GM23248 (cell line): Measurements from ENCODE around the gene ELF1. TPM values are rescaled to one million over a fixed set of nuclear protein-coding genes. Genes with fewer than 3 reads are reported as not detected.
A peak's percentile ranks its signal among the peaks of the same experiment; 100 is the strongest.

Experiments
- DNase-seq: peaks from one replicate; pipeline ENCODE4 v3.0.0-alpha.2; 2015
- H2AFZ ChIP-seq: fragments of 200-600 bp; sonication (generic); 2 replicates; pipeline ENCODE4 v1.6.1; 2016; ENCODE audit warnings: antibody characterized with exemption
- H3F3A ChIP-seq: fragments of 200-600 bp; sonication (generic); 2 replicates; pipeline ENCODE4 v1.6.1; 2016; ENCODE audit warnings: mild to moderate bottlenecking, antibody characterized with exemption, mixed run types; ENCODE audit not compliant: insufficient read depth
- H3K27ac ChIP-seq: fragments of 200-600 bp; sonication (generic); 2 replicates; pipeline ENCODE4 v1.5.1; 2016; ENCODE audit warnings: mild to moderate bottlenecking
- H3K27me3 ChIP-seq: fragments of 200-600 bp; sonication (generic); replicated peaks from 2 replicates; pipeline ENCODE4 v1.6.1; 2016; ENCODE audit warnings: mild to moderate bottlenecking; ENCODE audit not compliant: insufficient read depth
- H3K36me3 ChIP-seq: fragments of 200-600 bp; sonication (generic); 2 replicates; pipeline ENCODE4 v1.6.1; 2016; ENCODE audit warnings: low read depth, mild to moderate bottlenecking
- H3K4me1 ChIP-seq: fragments of 200-600 bp; sonication (generic); 2 replicates; pipeline ENCODE4 v1.6.1; 2016; ENCODE audit warnings: mild to moderate bottlenecking; ENCODE audit not compliant: insufficient read depth
- H3K4me2 ChIP-seq: fragments of 200-600 bp; sonication (generic); one replicate; pipeline ENCODE4 v1.6.1; 2016; ENCODE audit warnings: mild to moderate bottlenecking; ENCODE audit not compliant: unreplicated experiment
- H3K4me3 ChIP-seq: fragments of 200-600 bp; sonication (generic); 2 replicates; pipeline ENCODE4 v1.5.1; 2016; ENCODE audit warnings: mild to moderate bottlenecking
- H3K79me2 ChIP-seq: fragments of 200-600 bp; sonication (generic); 2 replicates; pipeline ENCODE4 v1.6.1; 2016; ENCODE audit warnings: mild to moderate bottlenecking; ENCODE audit not compliant: insufficient read depth
- H3K9ac ChIP-seq: fragments of 200-600 bp; sonication (generic); 2 replicates; pipeline ENCODE4 v1.6.1; 2016; ENCODE audit warnings: mild to moderate bottlenecking
- H3K9me2 ChIP-seq: fragments of 200-600 bp; sonication (generic); 2 replicates; pipeline ENCODE4 v1.6.1; 2016; ENCODE audit warnings: mixed run types, mild to moderate bottlenecking, moderate library complexity; ENCODE audit not compliant: insufficient read depth
- H3K9me3 ChIP-seq: fragments of 200-600 bp; sonication (generic); one replicate; pipeline ENCODE4 v1.6.1; 2017; ENCODE audit warnings: low read depth
- H4K20me1 ChIP-seq: fragments of 200-600 bp; sonication (generic); 2 replicates; pipeline ENCODE4 v1.6.0; 2016; ENCODE audit not compliant: insufficient read depth
- EZH2 ChIP-seq: fragments of 200-600 bp; sonication (generic); IDR thresholded peaks from 2 replicates; pipeline ENCODE4 v1.6.1; 2018; ENCODE audit warnings: antibody characterized with exemption, mild to moderate bottlenecking; ENCODE audit not compliant: insufficient read depth, poor library complexity, severe bottlenecking
- EZH2phosphoT487 ChIP-seq: fragments of 200-600 bp; sonication (generic); IDR thresholded peaks from 2 replicates; pipeline ENCODE4 v1.6.1; 2018; ENCODE audit warnings: antibody characterized with exemption, moderate library complexity, mild to moderate bottlenecking, low read depth; ENCODE audit not compliant: insufficient read depth
- WGBS, 2 experiments: methylation state at CpG; one replicate each; pipeline ENCODE4 v1.1.6; 2015 to 2017; ENCODE audit warnings: low lambda C conversion rate in 2 of 2, low coverage in 1 of 2; ENCODE audit errors: missing lambda C conversion rate in 2 of 2; 5-methylcytosine and 5-hydroxymethylcytosine counted together
- in situ Hi-C: fragments of 300-500 bp; cut with MboI; formaldehyde crosslinking; loops from 2 replicates; pipeline ENCODE4 v1.15.0; 2020
- polyA plus RNA-seq: library from polyadenylated mRNA; unstranded; fragments of >200 nt; fragmentation: Nextera tagmentation; extraction: Ambion mirVana; gene quantifications from 2 replicates; pipeline ENCODE4 v1.2.1, GENCODE V29; 2016
- total RNA-seq: library from RNA; depleted of rRNA; stranded (reverse); fragments of >200 nt; shearing (Covaris generic); gene quantifications from 2 replicates; pipeline ENCODE4 v1.2.3, GENCODE V29; 2014

ELF1 gene
- total and polyA plus RNA-seq, 2 experiments from 2014 or later, result 36.1 to 42.7 TPM

DNA sequence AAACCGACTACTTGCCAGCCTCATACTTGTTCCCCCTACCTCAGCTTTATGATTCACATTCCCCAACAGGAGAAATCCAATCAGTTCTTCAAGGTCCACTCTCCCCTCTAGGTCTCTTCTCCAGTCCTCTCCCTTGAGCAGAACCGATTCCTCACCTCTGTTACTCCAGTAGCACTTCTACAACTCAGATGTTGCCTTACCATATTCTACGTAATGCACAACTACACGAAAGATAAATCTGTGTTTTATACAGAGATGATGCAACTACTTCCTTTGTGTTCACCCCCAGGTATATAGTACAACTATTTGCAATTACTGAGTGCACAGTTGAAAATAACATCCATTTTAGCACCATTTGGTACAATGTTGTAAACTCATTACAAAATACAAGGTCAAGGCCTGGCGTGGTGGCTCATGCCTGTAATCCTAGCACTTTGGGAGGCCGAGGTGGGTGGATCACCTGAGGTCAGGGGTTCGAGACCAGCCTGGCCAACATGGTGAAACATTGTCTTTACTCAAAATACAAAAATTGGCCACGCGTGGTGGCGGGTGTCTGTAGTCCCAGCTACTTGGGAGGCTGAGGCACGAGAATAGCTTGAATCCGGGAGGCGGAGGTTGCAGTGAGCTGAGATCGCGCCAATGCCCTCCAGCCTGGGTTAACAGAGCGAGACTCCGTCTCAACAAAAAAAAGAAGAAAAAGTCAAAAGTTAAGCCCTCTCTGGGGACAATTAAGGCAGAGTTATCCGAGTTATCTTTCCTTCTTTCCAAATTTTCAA lies 39.4 kb upstream of the ELF1 start:
- TF ChIP-seq EZH2phosphoT487, result no peak
- TF ChIP-seq EZH2, result no peak
- Histone ChIP-seq H3K79me2 (peaks cover 75% of the 10 kb centered on the region), H3K4me3 (peak overlapping the region; percentile 98), H3K27me3 (no peaks in the 10 kb centered on the region), H3K36me3 (0 out of 2 replicates have a peak, but pooled peaks cover 2% of the 10 kb centered on the region), H3K27ac (peak overlapping the region; percentile 100), H3K9me2 (no peaks in the 10 kb centered on the region), H3K9ac (peak overlapping the region; percentile 100), H2AFZ (no peak overlapping the region), H4K20me1 (peaks cover 5% of the 10 kb centered on the region; the same call in 1 of the 2 replicates), H3K9me3 (no peaks in the 10 kb centered on the region), H3K4me2 (peak overlapping the region; percentile 91), H3F3A (peaks cover 45% of the 10 kb centered on the region), H3K4me1 (peaks cover 45% of the 10 kb centered on the region)
- 85 to 86% methylated on average over 18 of the region's 18 CpGs for WGBS, 2 experiments
- no peak for DNase-seq
- in situ Hi-C loops, result no loop called here

GRCh38 chr13:41056826-41057711 lies 38.0 kb upstream of the ELF1 start:
- 0 out of 2 replicates have a peak, but pooled peaks cover 2% of the 10 kb centered on the region for H3K36me3 ChIP-seq
- peaks cover 44% of the 10 kb centered on the region for H3F3A ChIP-seq
- no peak overlapping the region for H3K27ac ChIP-seq
- no peak for DNase-seq
- no peaks in the 10 kb centered on the region for H3K9me3 ChIP-seq
- TF ChIP-seq EZH2phosphoT487, result no peak
- no peak for TF ChIP-seq EZH2
- peaks cover 77% of the 10 kb centered on the region for H3K79me2 ChIP-seq
- in situ Hi-C loops, result no loop called here
- H3K9me2 ChIP-seq, result no peaks in the 10 kb centered on the region
- H2AFZ ChIP-seq, result no peak overlapping the region
- no peaks in the 10 kb centered on the region for H3K27me3 ChIP-seq
- 83 to 85% methylated on average over 11 of the region's 11 CpGs for whole genome bisulfite sequencing, 2 experiments
- H3K9ac ChIP-seq, result no peak overlapping the region
- no peak overlapping the region for H3K4me3 ChIP-seq
- H3K4me1 ChIP-seq, result peaks cover 47% of the 10 kb centered on the region
- no peak overlapping the region for H3K4me2 ChIP-seq
- H4K20me1 ChIP-seq, result peaks cover 5% of the 10 kb centered on the region; the same call in 1 of the 2 replicates

GRCh38 chr13:41056194-41056593 lies 37.1 kb upstream of the ELF1 start:
- H3K9me3 ChIP-seq, result no peaks in the 10 kb centered on the region
- peaks cover 5% of the 10 kb centered on the region; the same call in 1 of the 2 replicates for H4K20me1 ChIP-seq
- peaks cover 50% of the 10 kb centered on the region for H3K4me1 ChIP-seq
- TF ChIP-seq EZH2 (no peak), EZH2phosphoT487 (no peak)
- peaks cover 86% of the 10 kb centered on the region for H3K79me2 ChIP-seq
- peaks cover 51% of the 10 kb centered on the region for H3F3A ChIP-seq
- no peaks in the 10 kb centered on the region for H3K9me2 ChIP-seq
- H2AFZ ChIP-seq, result no peak overlapping the region
- in situ Hi-C loops, result no loop called here
- H3K4me3 ChIP-seq, result no peak overlapping the region
- peak overlapping the region; percentile 3 for H3K4me2 ChIP-seq
- H3K27me3 ChIP-seq, result no peaks in the 10 kb centered on the region
- no peak overlapping the region for H3K27ac ChIP-seq
- DNase-seq, result no peak
- no peak overlapping the region for H3K9ac ChIP-seq
- 0 out of 2 replicates have a peak, but pooled peaks cover 2% of the 10 kb centered on the region for H3K36me3 ChIP-seq

GRCh38 chr13:41054919-41055619 lies 36.0 kb upstream of the ELF1 start:
- Histone ChIP-seq H3K9me2 (no peaks in the 10 kb centered on the region), H3K9me3 (no peaks in the 10 kb centered on the region), H3K4me2 (peak overlapping the region; percentile 77), H3K27ac (peak overlapping the region; percentile 90), H4K20me1 (peaks cover 5% of the 10 kb centered on the region; the same call in 1 of the 2 replicates), H3F3A (peaks cover 50% of the 10 kb centered on the region), H2AFZ (no peak overlapping the region), H3K36me3 (0 out of 2 replicates have a peak, but pooled peaks cover 2% of the 10 kb centered on the region), H3K79me2 (peaks cover 97% of the 10 kb centered on the region), H3K4me3 (no peak overlapping the region), H3K4me1 (peaks cover 51% of the 10 kb centered on the region), H3K9ac (0 out of 2 replicates have a peak overlapping the region, but pooled peaks have one; percentile 68), H3K27me3 (no peaks in the 10 kb centered on the region)
- DNase-seq, result peak; percentile 32
- in situ Hi-C loops, result no loop called here
- TF ChIP-seq EZH2phosphoT487, result no peak
- TF ChIP-seq EZH2, result no peak
- 77 to 84% methylated on average over 5 of the region's 5 CpGs for WGBS, 2 experiments
